GM19240 (cell line): ENCODE data around the gene SSB.
A peak's percentile ranks its signal among the peaks of the same experiment; 100 is the strongest.
"Not testable (repeated sequence)": the region's sequence is repeated elsewhere in the genome, so short reads cannot be mapped to it uniquely, and the experiment has no call there.

Experiments
- DNase-seq: peaks from one replicate; pipeline ENCODE4 v3.0.0; 2011; ENCODE audit warnings: low spot score; ENCODE audit not compliant: insufficient read length

SSB gene

GRCh38 chr2:169781249-169782013 is 17.2 kb upstream of the SSB start:
- no peak for DNase-seq

DNA sequence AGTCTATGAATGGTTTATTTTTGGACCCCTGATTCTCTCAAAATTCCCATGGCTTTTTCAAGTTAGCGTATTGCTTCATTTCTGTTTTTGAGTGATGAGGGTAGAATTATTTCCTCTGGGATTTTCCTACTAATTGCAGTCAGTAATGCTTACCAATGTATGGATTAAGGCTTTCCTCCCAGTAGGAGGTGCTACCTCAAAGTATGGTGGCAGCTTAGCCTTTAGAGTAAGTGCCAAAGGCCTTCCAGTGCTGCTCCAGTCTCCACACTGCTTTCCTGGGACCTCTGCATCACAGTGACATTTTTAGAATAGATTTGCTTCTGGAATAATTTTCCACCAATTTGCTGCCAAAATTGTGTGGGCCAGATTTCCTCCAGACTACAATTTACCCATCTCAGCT is 16.2 kb upstream of the SSB start:
- DNase-seq: no peak

GRCh38 chr2:169790581-169790980 is 8.1 kb upstream of the SSB start:
- no peak for DNase-seq

- DNase-seq: no peak
Observed at GRCh38 chr2:169795181-169795580, 3.5 kb upstream of the SSB start.

- DNase-seq: no peak
Observed at GRCh38 chr2:169796441-169796840, 2.2 kb upstream of the SSB start.

DNA sequence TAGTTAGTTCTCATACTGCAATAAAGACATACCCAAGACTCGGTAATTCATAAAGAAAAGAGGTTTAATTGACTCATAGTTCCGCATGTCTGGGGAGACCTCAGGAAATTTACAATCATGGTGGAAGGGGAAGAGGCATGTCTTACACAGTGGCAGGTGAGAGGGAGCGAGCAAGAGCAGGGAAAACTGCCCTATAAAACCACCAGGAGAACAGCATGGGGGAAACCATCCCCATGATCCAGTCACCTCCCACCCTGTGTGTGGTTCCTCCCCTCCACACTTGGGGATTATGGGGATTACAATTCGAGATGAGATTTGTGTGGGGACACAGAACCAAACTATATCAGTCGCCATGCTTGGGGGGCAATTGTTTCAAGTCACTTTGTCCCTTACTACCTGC is 1.1 kb upstream of the SSB start:
- no peak for DNase-seq

DNA sequence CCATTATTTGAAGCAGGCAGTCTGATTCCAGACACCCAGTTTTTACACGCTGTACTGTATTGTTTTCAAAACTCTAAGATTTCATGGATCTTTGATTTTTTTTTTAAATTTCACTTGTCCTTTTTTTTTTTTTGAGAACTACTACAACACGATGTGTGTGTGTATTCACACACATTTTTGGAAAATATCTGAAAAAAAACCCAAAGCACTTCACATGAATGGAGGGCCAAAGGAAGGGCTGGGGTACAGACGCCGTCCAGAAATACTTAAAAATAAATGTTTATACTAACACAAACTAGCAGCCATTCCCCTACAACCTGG is 314 bp upstream of the SSB start:
- no peak for DNase-seq

DNA sequence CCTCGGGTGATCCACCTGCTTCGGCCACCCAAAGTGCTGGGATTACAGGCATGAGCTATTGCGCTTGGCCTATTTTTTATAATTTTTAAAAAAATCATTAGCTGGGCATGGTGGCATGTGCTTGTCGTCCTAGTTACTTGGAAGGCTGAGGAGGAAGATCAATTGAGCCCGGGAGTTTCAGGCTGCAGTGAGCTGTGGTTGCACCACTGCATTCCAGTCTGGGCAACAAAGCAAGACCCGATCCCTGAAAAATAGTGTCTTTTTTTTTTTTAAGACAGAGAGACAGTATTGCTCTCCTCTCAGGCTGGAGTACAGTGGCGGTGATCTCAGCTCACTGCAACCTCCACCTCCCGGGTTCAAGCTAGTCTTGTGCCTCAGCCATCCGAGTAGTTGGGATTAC is 4.8 kb downstream of the SSB start:
- no peak for DNase-seq

DNA sequence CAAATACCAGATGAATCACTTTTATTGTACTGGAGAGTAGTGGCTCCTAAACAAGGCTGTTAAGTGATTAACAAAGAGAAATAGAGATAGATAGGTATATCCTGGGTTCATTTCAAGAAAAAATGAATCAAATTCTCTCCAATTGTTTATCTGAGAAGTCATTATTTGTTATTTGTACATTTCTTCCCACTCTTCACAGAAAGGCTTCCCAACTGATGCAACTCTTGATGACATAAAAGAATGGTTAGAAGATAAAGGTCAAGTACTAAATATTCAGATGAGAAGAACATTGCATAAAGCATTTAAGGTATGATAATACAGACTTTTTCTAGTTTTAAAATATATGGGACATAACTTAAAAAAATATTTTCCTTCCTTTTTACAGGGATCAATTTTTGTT is 7.9 kb downstream of the SSB start:
- DNase-seq: no peak

DNA sequence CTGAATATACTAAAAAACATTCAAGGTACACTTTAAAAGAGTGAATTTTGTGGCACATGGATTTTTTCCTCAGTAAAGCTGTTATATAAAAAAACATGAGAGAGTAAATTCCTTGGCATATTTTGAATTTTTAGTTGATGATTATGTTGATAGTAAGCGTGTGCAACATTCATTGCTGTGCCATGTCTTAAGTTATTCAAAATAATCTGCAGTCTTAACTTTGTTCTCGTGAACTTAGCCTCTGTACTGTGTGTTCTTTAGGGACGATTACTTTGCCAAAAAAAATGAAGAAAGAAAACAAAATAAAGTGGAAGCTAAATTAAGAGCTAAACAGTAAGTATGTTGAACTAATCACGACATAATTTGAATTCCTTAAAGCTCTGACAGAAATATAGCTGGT is 9.6 kb downstream of the SSB start:
- DNase-seq: no peak

DNA sequence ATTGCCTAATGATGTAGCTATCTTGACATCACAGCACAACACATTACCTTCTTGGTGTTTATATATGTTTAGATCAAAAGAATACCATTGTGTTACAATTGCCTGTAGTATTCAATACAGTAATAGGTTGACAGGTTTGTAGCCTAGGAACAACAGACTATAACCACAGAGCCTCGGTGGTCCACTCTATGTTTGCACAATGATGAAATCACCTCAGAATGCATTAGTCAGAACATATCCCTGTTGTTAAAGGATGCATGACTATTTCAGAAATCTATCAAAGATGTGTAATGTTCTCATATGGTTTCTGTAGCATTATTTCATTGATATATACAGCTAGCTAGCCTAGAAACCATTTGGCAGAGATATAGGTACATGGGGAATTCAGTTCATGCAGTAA is 17.2 kb downstream of the SSB start:
- no peak for DNase-seq

DNA sequence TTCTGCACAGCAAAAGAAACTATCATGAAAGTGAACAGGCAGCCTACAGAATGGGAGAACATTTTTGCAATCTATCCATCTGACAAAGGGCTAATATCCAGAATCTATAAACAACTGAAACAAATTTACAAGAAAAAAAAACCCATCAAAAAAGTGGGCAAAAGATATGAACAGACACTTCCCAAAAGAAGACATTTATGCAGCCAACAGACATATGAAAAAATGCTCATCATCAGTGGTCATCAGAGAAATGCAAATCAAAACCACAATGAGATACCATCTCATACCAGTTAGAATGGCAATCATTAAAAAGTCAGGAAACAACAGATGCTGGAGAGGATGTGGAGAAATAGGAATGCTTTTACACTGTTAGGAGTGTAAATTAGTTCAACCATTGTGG is 18.3 kb downstream of the SSB start:
- DNase-seq: not testable (repeated sequence)

- DNase-seq: not testable (repeated sequence)
Observed at GRCh38 chr2:169817369-169817768, 18.7 kb downstream of the SSB start.

DNA sequence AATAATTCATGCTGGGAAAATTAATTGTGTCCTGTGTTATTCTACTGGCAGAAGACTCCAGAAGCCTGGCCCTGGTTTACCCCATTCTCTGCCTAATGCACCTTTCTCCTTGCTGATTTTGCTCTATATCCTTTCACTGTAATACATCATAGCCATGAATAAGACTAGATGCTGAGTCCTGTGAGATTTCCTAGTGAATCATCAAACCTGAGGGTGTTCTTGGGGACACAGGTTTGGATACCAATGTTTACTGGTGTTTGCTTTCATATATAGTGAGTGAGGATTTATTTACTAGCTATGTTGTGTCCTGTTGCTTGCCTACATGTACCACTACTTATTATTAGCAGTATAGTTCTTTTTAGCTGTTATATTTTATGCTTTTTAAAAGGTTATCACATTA is 19.6 kb downstream of the SSB start:
- DNase-seq: no peak

DNA sequence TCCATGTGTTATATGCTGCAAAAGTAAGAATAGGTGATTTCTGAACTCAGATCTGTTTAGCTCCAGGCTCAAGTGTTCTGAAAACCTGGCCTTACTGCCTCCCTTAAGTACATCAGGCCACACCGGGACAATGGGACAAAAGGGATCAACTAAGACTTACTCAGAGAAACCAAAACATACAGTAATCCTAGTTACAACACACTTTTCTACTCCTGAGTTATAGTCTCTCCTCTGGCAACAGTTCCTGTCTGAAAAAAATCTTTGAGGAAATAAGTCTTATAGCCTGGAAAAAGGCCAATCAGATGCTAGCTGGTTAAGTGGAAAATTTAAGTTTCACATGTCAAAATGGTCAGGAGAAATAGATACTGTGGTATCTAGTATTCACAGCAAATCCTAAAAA is 20.4 kb downstream of the SSB start:
- no peak for DNase-seq

DNA sequence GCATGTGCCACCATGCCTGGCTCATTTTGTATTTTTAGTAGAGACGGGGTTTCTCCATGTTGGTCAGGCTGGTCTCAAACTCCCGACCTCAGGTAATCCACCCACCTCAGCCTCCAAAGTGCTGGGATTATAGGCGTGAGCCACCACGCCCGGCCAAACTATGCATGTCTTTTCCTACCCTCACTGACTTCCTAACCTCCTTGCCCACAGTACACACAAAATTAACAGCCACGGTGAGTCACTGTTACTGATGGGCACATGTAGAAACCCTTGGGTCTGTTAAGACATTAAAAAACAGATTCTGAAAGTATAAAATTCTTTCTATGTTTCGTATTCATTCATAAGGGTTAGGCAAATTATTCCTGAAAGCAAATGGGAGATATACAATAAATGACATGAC is 21.4 kb downstream of the SSB start:
- DNase-seq: not testable (repeated sequence)

DNA sequence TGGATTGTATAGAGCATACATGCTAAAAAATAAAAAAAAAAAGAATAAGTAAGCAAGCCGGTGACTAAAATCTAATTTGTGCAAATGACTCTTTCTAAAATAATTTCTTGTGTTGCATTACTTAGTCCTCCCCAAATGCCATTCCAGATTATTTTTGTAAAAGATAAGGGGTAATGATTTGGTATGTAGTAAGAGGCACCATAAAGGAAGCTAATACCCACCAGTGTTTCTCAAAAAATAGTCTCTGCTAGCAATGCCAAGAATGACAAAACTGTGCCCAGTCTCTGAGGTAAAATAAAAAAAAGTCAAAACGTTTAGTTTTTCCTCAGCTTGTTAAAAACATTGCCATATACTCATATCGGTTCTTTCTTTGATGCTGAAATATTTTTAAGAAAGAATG is 23.4 kb downstream of the SSB start:
- no peak for DNase-seq

DNA sequence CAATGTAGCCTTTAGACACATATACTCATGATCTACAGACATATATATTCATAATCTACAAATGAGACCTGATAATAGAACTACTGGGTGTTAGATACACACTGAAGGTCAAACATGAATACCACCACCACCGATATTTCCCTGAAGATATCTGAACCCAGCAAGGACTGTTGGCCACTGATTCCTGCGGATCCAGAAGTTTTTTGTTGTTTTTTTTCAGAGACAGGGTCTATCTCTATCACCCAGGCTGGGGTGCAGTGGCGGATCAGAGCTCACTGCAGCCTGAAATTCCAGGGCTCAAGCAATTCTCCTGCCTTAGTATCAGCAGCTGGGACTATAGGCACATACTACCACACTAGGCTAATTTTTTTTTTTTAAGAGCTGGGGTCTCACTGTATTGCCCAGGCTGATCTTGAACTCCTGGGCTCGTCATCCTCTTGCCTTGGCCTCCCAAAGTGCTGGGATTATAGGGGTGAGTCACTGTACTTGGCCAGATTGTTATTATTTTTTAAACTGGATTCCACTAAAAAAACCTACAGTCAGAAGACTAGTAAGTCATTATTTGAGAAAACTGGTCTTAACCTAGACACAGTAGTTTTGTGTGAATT is 24.2 kb downstream of the SSB start:
- no peak for DNase-seq

GRCh38 chr2:169823996-169824372 is 25.3 kb downstream of the SSB start:
- no peak for DNase-seq

- peak; percentile 76 for DNase-seq
Observed at GRCh38 chr2:169824373-169825333, 26.0 kb downstream of the SSB start, which contains the start of gene METTL5. METTL5 (minus strand) TSS chr2:169824905; CDS start chr2:169824597, 308 bp downstream.

DNA sequence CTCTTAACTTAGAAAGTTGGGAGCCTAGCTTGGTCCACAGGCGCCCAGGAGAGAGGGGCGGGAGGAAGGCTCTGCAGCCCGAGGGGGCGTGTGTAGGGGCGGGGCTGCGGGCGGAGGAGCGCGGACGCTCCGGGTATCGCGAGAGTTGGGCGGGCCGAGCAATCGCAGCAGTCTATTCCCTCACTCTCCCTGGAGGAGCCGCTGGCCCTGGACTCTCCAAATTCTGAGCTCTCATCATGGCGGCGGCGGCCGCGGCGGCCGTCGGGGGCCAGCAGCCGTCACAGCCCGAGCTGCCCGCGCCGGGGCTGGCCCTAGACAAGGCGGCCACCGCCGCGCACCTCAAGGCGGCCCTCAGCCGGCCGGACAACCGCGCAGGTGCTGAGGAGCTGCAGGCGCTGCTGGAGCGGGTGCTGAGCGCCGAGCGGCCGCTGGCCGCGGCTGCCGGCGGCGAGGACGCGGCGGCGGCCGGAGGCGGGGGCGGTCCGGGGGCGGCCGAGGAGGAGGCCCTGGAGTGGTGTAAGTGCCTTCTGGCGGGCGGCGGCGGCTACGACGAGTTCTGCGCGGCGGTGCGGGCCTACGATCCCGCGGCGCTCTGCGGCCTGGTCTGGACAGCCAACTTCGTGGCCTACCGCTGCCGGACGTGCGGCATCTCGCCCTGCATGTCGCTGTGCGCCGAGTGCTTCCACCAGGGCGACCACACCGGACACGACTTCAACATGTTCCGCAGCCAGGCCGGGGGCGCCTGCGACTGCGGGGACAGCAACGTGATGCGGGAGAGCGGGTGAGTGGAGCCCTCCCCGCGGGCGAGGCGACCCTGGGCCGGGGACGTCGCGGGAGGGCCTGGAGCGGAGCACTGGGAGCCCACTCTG is 28.8 kb downstream of the SSB start, which contains the start of gene UBR3:
Gene UBR3, plus strand, starts transcription at position 183 of the 869 bp plus-strand sequence. Its CDS starts 54 bp downstream, at position 237.
- peak; percentile 94 for DNase-seq
